A673 (cell line): Measurements from ENCODE around the gene CHTOP. TPM values are rescaled to one million over a fixed set of nuclear protein-coding genes. Genes with fewer than 3 reads are reported as not detected.

Source experiments
- BruUV-seq: library from RNA; stranded (reverse); fragments of 400-500 nt; replicated peaks from 2 replicates; lab custom pipeline; 2021; lab: Mats Ljungman, UMichigan
- CTCF ChIA-PET: fragments of 300-600 bp; sonication (Branson Sonifier 250); formaldehyde crosslinking; loops from one replicate; lab custom pipeline; 2022; ENCODE audit warnings: antibody characterized with exemption; lab: Charles Lee
- POLR2A ChIA-PET: fragments of 300-600 bp; sonication (Branson Sonifier 250); formaldehyde crosslinking; loops from one replicate; lab custom pipeline; 2022; ENCODE audit warnings: antibody characterized with exemption; ENCODE audit not compliant: low non-redundant PET; lab: Charles Lee
- DNase-seq: peaks from one replicate; pipeline ENCODE4 v3.0.0-alpha.2; 2015; ENCODE audit warnings: low spot score
- H3K27ac ChIP-seq: fragments of 200-600 bp; sonication (generic); 2 replicates; pipeline ENCODE4 v1.5.1; 2016; ENCODE audit warnings: mixed run types, low read depth, mild to moderate bottlenecking, mixed read lengths, antibody characterized with exemption, low read length; ENCODE audit not compliant: poor library complexity, severe bottlenecking
- H3K27me3 ChIP-seq: fragments of 200-600 bp; sonication (generic); replicated peaks from 2 replicates; pipeline ENCODE4 v1.6.1; 2017; ENCODE audit warnings: mixed run types, low read depth, mild to moderate bottlenecking, mixed read lengths, antibody characterized with exemption, low read length; ENCODE audit not compliant: insufficient read depth, poor library complexity
- H3K36me3 ChIP-seq: fragments of 200-600 bp; sonication (generic); 2 replicates; pipeline ENCODE4 v1.6.1; 2016; ENCODE audit warnings: mixed run types, mild to moderate bottlenecking, mixed read lengths, antibody characterized with exemption, low read length; ENCODE audit not compliant: insufficient read depth, poor library complexity, severe bottlenecking
- H3K4me1 ChIP-seq: fragments of 200-600 bp; sonication (generic); 2 replicates; pipeline ENCODE4 v1.6.1; 2017; ENCODE audit warnings: mixed run types, mild to moderate bottlenecking, mixed read lengths, antibody characterized with exemption, low read length; ENCODE audit not compliant: insufficient read depth, poor library complexity, severe bottlenecking
- H3K4me3 ChIP-seq: fragments of 200-600 bp; sonication (generic); 2 replicates; pipeline ENCODE4 v1.5.1; 2016; ENCODE audit warnings: low read depth, mixed run types, mild to moderate bottlenecking, mixed read lengths, low read length; ENCODE audit not compliant: poor library complexity, severe bottlenecking
- H3K9me3 ChIP-seq: fragments of 200-600 bp; sonication (generic); 2 replicates; pipeline ENCODE4 v1.6.1; 2016; ENCODE audit warnings: mixed run types, low read depth, mild to moderate bottlenecking, mixed read lengths, antibody characterized with exemption, low read length; ENCODE audit not compliant: poor library complexity, severe bottlenecking
- EZH2 ChIP-seq: fragments of 200-600 bp; sonication (generic); IDR thresholded peaks from 2 replicates; pipeline ENCODE4 v1.6.1; 2017; ENCODE audit warnings: borderline replicate concordance, low read depth, mild to moderate bottlenecking, mixed read lengths, antibody characterized with exemption, low read length; ENCODE audit not compliant: poor library complexity, severe bottlenecking
- intact Hi-C: fragments of 100-400 bp; cut with micrococcal nuclease; formaldehyde crosslinking; loops from one replicate; pipeline ENCODE4 v1.10.0; 2022; ENCODE audit not compliant: unreplicated experiment
- total RNA-seq: library from RNA; stranded (reverse); gene quantifications from 2 replicates; pipeline ENCODE4 v1.2.3, GENCODE V29; 2021
- TF ChIP-seq, protein P1 (sequence below): fragments of 300-800, 200-600 bp; sonication (generic); conservative IDR thresholded peaks from 2 replicates; pipeline ENCODE4 v1.5.1; 2017; ENCODE audit warnings: low read depth, mild to moderate bottlenecking, antibody characterized with exemption, low read length, moderate library complexity, mixed read lengths

Gene CHTOP
- total RNA-seq, 1 experiment from 2014 or later, result 101 TPM

DNA sequence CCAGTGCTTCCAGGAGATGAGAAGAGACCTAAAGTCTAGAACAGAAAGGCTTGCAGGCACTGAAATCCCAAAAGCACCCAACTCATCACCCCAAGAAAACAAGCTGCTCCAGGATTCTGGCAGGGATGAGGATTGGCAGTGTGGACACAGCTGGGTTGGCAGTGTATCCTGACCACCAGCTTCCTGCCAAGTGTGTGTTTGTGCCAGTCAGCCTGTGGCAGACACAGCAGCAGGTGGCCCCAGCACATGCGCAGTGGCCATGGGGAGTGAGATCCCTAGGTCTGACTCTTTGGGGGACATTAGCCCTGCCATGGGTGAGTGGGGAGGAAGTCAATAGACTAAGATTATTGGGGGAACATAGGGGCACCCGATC lies 16.0 kb downstream of the CHTOP start:
- POLR2A ChIA-PET, result no interaction called here
- BruUV-seq, result no TSS peak
- Histone ChIP-seq H3K4me1 (no peaks in the 10 kb centered on the region), H3K4me3 (no peak overlapping the region), H3K27ac (no peak overlapping the region), H3K27me3 (no peaks in the 10 kb centered on the region), H3K9me3 (no peaks in the 10 kb centered on the region), H3K36me3 (peaks cover 27% of the 10 kb centered on the region)
- DNase-seq, result no peak
- CTCF ChIA-PET, result no interaction called here
- TF ChIP-seq, protein P1, sequence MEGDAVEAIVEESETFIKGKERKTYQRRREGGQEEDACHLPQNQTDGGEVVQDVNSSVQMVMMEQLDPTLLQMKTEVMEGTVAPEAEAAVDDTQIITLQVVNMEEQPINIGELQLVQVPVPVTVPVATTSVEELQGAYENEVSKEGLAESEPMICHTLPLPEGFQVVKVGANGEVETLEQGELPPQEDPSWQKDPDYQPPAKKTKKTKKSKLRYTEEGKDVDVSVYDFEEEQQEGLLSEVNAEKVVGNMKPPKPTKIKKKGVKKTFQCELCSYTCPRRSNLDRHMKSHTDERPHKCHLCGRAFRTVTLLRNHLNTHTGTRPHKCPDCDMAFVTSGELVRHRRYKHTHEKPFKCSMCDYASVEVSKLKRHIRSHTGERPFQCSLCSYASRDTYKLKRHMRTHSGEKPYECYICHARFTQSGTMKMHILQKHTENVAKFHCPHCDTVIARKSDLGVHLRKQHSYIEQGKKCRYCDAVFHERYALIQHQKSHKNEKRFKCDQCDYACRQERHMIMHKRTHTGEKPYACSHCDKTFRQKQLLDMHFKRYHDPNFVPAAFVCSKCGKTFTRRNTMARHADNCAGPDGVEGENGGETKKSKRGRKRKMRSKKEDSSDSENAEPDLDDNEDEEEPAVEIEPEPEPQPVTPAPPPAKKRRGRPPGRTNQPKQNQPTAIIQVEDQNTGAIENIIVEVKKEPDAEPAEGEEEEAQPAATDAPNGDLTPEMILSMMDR, result no peak
- TF ChIP-seq EZH2, result no peak
- intact Hi-C loops, result no loop called here

DNA sequence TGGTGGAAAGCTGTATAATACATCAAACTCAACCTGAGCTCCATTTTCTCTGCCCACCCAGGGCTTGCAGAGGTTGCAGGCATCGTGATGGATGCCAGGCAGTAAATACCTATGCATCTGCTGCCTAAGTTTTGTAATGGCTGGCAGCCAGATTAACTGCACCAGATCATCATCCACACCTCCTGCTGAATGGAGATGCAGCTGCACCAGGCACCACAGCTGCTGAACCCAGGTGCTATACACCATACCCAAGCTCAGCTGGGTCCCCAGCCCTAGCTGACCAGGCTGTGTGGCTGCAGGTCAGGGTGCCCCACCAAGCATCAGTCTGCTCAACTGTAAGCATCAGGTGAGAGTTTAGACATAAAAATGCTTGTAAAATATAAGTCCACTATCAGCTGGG lies 17.9 kb downstream of the CHTOP start:
- no peak for DNase-seq
- Histone ChIP-seq H3K4me1 (no peaks in the 10 kb centered on the region), H3K4me3 (no peak overlapping the region), H3K27me3 (no peaks in the 10 kb centered on the region), H3K36me3 (peaks cover 8% of the 10 kb centered on the region), H3K9me3 (no peaks in the 10 kb centered on the region), H3K27ac (no peak overlapping the region)
- TF ChIP-seq EZH2, result no peak
- TF ChIP-seq, protein P1, result no peak
- no TSS peak for BruUV-seq
- intact Hi-C loops, result no loop called here
- ChIA-PET CTCF (no interaction called here), POLR2A (no interaction called here)

DNA sequence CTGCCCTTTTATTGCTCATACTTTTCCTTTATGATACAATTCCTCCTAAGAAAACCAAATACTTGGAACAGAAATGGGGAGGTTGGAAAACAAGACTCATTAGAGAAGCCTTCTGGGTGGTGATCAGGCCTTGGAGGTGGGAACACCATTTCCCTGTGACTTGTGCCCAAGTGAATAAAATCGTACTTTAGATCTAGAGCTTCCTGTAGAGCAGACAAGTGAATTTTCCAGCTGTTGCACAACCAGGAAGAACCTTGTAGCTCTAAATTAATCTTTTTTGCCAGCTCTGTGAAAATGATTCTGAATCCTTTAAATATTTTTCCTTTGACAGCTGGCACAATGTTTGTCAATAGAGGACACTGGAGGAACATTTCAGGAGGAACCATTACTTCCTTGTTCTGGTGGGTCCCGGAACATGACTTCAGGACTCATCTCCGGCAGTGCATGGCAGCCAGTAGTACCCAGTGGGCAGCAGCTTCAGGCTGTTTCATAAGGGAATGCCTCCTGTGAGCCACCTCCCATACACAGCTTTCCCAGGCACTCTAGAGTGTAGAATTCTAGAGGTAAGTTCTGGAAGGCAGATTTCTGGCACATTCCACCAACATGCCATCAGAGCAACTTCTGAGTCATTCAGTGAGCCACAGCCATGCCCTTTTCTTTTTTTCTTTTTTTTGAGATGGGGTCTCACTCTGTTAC lies 19.1 kb downstream of the CHTOP start:
- Histone ChIP-seq H3K9me3 (no peaks in the 10 kb centered on the region), H3K36me3 (no peaks in the 10 kb centered on the region), H3K4me3 (no peak overlapping the region), H3K4me1 (peaks cover under 1% of the 10 kb centered on the region), H3K27me3 (no peaks in the 10 kb centered on the region), H3K27ac (no peak overlapping the region)
- no peak for DNase-seq
- ChIA-PET CTCF (no interaction called here), POLR2A (no interaction called here)
- TF ChIP-seq, protein P1, result no peak
- no peak for TF ChIP-seq EZH2
- BruUV-seq, result no TSS peak
- intact Hi-C loops, result no loop called here
